K562 treated with DMSO at 1 percent for 4 hours (cell line): Measurements from ENCODE around the gene PTS. TPM values are rescaled to one million over a fixed set of nuclear protein-coding genes. Genes with fewer than 3 reads are reported as not detected.

Source experiments
- total RNA-seq: library from RNA; unstranded; fragments of 300-600 nt; gene quantifications from 2 replicates; pipeline ENCODE4 v1.2.3, GENCODE V29; 2022; ENCODE audit not compliant: insufficient read depth

PTS gene
- total RNA-seq: 12.3 and 12.5 TPM in 2 replicates

GRCh38 chr11:112226062-112226830 is at the start of gene PTS:
Gene PTS, plus strand, starts transcription at chr11:112226428. Its CDS starts 16 bp downstream, at chr11:112226444.

GRCh38 chr11:112260490-112260889 is 34.3 kb downstream of the PTS start, which contains the start of gene PLET1:
Gene PLET1, minus strand, starts transcription at chr11:112260860. Its CDS starts 271 bp downstream, at chr11:112260589.

Other genes with a start within 250 kb of the PTS start
- gene DLAT, start 201.0 kb upstream of the PTS start, total RNA-seq: 35.0 and 35.8 TPM in 2 replicates
- 1.2 TPM in 1 of 2 replicates, not detected in the other for gene PIH1D2, start 152.4 kb upstream of the PTS start, total RNA-seq
- gene NKAPD1, start 152.1 kb upstream of the PTS start, total RNA-seq: 13.3 and 13.5 TPM in 2 replicates
- 45.8 and 65.1 TPM in 2 replicates for gene TIMM8B, start 139.7 kb upstream of the PTS start, total RNA-seq
- gene SDHD, start 139.6 kb upstream of the PTS start, total RNA-seq: 96.8 and 108 TPM in 2 replicates
- gene IL18, start 62.3 kb upstream of the PTS start, total RNA-seq: 19.1 and 23.1 TPM in 2 replicates
- gene TEX12, start 59.1 kb upstream of the PTS start, total RNA-seq: not detected in 2 replicates
- gene BCO2, start 50.9 kb upstream of the PTS start, total RNA-seq: 2.0 TPM in 1 of 2 replicates, not detected in the other
- gene PLET1, start 34.4 kb downstream of the PTS start, total RNA-seq: not detected in 2 replicates